UCSD-AML1 (cell line): ENCODE measurements around the gene LAMA4.
"Not testable (repeated sequence)": the region's sequence is repeated elsewhere in the genome, so short reads cannot be mapped to it uniquely, and the experiment has no call there.

ENCODE experiments used
- DNase-seq: peaks from one replicate; lab custom pipeline; 2025; ENCODE audit not compliant: unreplicated experiment; lab: John Stamatoyannopoulos, UW

The LAMA4 gene

GRCh38 chr6:112106562-112106961, 147.8 kb downstream of the LAMA4 start:
- DNase-seq: no peak

- DNase-seq: not testable (repeated sequence)
Observed at GRCh38 chr6:112106026-112106425, 148.3 kb downstream of the LAMA4 start.

GRCh38 chr6:112100561-112100960, 153.8 kb downstream of the LAMA4 start:
- DNase-seq: no peak

GRCh38 chr6:112096901-112097300, 157.5 kb downstream of the LAMA4 start:
- DNase-seq: no peak

DNA sequence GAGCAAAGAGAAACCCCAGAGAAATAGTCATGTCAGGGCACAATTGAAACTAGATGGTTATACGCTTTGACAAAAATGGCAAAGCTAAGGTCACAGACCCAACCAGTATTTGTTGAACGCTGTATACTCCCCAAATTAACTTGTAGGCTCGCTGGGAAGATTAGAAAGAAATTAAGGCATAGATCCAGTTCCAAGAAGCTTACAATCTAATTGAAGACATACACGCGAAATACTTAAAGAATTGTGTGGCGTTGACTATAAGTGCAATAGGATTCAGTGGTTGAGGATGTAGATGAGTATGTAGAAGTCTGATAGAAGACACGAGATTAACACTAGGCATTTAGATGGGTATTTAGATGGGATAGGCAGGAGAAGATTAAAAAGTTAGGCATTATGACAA, 166.5 kb downstream of the LAMA4 start:
- DNase-seq: no peak

DNA sequence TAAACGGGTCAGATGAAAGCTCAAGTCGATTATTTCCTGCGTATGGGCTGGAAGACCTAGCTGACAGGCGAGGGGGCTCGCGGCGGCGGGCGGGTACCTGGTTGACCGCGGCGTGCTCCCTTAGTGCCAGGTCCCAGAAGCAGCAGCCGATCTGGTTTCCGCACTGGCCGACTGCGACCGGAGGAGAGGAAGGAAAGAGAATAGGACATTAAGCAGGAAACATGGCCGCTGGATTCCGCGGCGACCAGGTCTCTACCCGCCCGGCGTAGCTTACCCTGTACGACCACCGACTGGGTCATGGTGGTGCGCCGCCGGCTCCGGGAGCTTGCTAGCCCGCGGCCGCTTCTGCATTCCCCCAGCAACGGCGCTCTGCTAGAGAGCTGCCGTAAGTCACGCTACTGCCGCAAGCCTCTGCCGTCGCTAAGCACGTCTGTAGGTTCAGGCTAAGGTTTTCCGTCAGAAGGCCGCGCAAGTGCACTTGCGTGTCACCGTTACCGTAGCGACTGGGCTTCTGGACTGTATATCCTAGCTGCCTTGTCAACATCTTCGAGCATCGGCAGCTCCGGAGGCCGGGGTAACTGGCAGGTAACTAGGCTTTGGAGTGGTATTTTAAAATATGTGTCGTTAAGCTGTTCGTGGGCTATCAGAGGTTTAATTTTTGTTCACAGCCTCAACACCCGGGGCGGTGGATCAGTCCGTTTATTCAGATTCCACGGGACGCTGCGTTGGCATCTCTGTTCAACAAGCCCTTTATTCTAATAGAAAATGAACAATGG, 167.0 kb downstream of the LAMA4 start, which contains the start of the genes FAM229B and TUBE1:
FAM229B (plus strand) TSS at position 456 of the 776 bp plus-strand sequence. CDS start 11,693 bp downstream, outside the sequence.
TUBE1 (minus strand) TSS at position 347 of the 776 bp plus-strand sequence; CDS start at position 299, 48 bp downstream.
- DNase-seq: peak; percentile 88

DNA sequence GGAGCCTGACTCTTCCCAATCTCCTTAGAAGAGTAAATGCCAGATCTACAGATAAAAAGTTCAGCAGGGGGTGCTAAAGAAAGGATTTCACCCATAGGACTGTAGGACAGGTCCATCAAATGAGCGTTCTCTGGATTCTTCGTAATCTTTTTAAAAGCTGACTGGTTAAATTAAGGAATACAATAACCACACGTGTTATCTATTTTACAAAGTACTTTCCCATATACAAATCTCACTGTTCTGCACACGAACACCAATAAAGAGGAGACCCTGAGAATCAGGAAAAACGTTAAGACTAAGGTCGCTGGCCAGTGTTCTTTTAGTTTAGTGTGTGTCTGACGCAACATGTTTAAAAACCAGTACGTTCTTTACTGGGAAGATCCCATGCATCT, 167.6 kb downstream of the LAMA4 start:
- no peak for DNase-seq

GRCh38 chr6:112085286-112086065, 168.9 kb downstream of the LAMA4 start:
- DNase-seq: no peak

- no peak for DNase-seq
Observed at GRCh38 chr6:112081569-112081968, 172.8 kb downstream of the LAMA4 start.

- no peak for DNase-seq
Observed at GRCh38 chr6:112066606-112067005, 187.8 kb downstream of the LAMA4 start.

- DNase-seq: no peak
Observed at GRCh38 chr6:112065426-112065986, 188.9 kb downstream of the LAMA4 start.

DNA sequence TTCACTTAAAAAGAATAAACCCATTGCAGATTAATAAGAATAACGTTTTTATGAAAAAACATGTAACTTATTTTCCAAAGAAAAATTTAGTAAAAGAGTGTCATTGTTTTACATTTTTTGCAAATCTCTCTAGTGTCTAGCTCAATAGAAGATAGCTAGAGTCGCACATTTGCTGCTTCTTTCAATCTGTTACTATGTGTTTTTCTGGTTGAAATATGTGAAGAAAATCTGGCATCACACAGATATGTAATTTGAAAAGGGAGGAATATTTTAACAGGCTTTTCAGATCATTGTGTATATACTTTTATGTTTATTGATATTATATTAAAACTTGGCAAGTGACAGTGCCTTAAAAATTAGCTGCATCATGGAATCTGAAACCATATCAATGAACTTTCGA, 191.4 kb downstream of the LAMA4 start:
- DNase-seq: no peak

GRCh38 chr6:112061605-112062004, 192.8 kb downstream of the LAMA4 start:
- no peak for DNase-seq
